GM12873 (cell line): ENCODE measurements around the gene PLXNA4.
A peak's percentile ranks its signal among the peaks of the same experiment; 100 is the strongest.

Experiments used
- TF ChIP-seq, protein P1 (sequence below): IDR thresholded peaks from 2 replicates; pipeline ENCODE4 v1.5.1; 2012; ENCODE audit warnings: low read depth, mild to moderate bottlenecking, moderate library complexity, low read length, control low read depth; ENCODE audit not compliant: insufficient read depth; ENCODE audit errors: missing control alignments

The PLXNA4 gene

DNA sequence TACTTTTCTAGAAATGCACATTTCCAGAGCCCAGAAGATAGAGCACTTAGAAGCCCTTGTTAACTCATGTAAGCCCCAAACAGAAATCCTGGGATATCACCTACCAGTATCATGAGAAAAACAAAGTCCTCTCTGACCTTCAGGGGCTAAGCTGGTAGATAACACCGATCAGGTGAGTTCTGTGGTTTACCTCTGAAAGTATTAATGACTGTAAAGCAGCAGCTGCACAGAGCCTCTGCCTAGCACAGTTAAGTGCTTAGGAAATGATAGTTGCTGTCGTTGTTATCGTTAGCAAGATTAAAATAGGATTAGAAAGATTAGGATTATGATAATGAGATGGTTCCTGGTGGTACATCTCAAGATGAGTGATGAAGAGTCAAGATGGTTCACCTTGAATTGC lies 64.9 kb downstream of the PLXNA4 start:
- TF ChIP-seq, protein P1, sequence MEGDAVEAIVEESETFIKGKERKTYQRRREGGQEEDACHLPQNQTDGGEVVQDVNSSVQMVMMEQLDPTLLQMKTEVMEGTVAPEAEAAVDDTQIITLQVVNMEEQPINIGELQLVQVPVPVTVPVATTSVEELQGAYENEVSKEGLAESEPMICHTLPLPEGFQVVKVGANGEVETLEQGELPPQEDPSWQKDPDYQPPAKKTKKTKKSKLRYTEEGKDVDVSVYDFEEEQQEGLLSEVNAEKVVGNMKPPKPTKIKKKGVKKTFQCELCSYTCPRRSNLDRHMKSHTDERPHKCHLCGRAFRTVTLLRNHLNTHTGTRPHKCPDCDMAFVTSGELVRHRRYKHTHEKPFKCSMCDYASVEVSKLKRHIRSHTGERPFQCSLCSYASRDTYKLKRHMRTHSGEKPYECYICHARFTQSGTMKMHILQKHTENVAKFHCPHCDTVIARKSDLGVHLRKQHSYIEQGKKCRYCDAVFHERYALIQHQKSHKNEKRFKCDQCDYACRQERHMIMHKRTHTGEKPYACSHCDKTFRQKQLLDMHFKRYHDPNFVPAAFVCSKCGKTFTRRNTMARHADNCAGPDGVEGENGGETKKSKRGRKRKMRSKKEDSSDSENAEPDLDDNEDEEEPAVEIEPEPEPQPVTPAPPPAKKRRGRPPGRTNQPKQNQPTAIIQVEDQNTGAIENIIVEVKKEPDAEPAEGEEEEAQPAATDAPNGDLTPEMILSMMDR: no peak

DNA sequence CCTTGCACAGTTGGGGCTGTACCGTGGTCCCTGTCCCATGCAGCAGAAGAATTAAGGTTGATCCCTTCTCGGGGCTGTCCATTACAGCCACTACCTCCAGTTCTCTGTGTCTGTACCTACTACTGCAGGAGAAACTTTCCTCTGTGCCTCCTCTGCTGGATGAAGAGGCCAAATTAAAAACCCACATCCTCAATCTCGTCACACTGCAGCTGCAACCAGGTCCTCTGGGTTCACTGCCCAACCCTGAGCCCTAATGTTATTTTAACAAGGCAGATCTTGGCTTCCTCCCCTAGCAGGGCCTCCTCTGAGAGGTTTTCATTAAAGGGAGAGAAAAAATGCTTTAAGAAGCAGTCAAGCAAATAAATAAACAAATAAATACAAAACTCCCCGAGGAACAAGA lies 66.6 kb downstream of the PLXNA4 start:
- TF ChIP-seq, protein P1: no peak

DNA sequence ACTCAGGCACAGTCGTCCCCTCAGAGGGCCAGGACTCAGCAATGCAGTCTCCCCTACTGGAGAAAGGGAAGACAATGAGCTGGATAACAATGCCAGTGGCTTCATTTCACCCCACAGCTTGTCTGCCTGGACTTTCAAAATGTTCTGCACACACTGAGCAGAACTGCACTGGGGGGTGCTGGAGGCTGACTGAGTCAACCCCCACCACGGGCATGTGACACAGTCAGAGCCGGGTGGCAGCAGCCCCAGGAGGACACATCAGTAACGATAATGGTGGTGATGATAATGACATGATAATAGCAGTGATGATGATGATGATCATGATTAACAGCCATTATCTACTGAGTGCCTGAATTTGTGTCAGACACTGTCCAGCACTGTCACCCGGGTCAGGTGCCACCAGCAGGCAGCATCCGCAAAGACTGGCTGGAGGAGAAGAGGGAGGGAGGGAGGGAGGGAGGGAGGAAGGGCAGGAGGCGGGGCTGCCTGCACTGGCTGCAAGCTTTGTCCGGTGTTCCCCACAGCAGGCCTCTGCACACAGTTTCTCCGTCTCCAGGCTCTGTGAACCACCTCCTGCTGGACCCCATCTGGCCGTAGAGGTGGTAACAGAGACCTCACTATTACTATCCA lies 67.4 kb downstream of the PLXNA4 start:
- TF ChIP-seq, protein P1: no peak

DNA sequence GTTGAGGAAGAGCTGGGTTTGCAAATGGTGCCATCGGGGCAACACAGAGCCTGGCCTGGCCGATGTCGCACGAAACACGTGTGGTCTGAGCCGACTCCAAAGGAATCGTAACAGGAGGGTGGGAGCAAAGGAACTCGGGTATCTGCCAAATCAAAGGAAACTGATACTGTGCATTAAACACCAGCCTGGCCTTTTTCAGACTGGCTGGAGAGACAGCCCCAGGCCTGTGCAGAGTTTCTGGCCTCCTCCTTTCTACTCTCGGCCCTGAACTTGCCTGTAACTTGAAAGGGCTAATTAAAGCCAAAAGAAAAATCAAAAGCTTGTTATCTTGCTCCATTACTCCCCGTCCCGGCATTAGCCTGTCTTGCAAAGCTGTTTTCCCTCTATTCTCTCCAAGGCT lies 71.4 kb downstream of the PLXNA4 start:
- TF ChIP-seq, protein P1: no peak

DNA sequence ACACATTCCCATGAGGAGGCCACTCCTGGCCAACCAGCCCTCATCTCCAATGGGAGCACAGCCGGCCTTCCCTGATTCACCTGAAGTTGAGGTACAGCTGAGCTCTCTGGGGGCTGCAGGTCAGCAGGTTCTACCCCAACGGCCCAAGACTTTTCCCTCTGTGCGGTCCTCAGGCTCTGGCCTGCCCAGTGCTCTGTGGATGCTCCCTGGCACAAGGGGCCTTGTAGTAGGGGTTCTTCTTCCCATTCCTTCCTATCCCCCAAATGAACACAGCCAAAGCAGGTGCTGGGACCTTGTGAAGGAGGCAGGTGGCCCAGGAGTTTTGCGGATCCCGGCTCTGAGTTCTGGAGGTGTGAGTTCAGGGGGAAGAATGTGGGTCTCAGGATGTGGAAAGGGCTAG lies 72.2 kb downstream of the PLXNA4 start:
- TF ChIP-seq, protein P1: no peak

DNA sequence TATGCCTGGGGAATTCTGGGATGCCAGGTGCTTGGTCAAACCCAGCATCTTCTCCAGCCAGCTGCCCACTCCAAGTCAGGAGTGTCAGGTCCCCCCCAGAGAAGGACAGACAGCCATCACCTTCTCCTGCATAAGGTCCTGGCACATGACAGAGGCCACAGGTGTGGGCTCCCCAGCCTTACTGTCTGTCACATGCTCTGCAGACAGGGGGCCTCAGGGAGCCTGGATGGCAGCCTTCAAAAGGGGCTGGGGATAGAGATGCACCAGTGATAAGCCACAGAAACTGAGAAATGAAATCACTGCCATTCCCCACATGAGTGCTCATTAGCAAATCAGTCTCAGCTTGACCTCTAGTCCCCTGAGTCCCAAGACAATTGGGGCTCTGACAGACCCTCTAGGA lies 72.9 kb downstream of the PLXNA4 start:
- TF ChIP-seq, protein P1: peak; percentile 22

DNA sequence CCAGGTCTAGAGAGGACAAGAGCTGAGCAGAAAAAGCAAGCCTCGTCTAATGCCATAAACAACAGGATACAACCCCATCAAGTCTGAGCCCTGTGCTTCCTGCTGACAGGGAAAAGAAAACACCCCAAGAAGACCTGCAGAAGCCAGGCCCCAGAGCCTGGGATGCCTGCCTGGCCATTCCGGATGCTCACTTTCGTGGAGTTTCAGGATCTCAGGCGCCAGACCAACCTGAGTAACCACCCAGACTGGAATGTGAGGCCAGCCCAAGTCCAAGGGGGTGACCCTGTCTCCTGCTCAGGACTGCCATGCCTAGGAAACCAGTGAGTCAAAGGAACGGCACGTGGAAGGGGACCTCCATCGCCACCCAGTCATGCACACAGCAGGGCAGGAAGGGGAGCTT lies 74.3 kb downstream of the PLXNA4 start:
- TF ChIP-seq, protein P1: no peak
